HG02798 (cell line): Measurements from ENCODE around the gene TNNT2.

Source experiments
- ATAC-seq: cut with Tn5 transposase; IDR thresholded peaks from one replicate; pipeline ENCODE4 v1.9.1; 2021; ENCODE audit warnings: mild to moderate bottlenecking; ENCODE audit not compliant: unreplicated experiment, poor library complexity

The TNNT2 gene

DNA sequence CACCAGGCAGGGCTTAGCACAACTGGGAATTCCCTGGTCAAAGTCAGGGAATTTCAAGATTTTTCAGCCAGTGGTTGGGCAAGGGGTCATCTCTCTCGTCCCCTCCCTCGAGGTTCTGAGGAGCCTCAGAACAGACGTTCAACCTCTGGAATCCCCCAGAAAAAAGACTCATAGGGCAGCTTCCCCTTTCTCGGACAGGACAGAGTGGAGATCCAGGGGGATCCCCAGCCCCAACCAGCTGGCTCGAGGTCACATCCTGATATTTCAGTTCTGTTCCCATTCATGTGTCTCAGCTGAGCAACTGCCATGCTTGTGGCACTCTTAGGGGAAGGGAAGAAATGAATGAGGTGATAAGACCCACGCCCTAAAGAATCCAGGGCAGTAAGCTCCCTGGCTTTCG is 26.6 kb upstream of the TNNT2 start:
- no peak for ATAC-seq

DNA sequence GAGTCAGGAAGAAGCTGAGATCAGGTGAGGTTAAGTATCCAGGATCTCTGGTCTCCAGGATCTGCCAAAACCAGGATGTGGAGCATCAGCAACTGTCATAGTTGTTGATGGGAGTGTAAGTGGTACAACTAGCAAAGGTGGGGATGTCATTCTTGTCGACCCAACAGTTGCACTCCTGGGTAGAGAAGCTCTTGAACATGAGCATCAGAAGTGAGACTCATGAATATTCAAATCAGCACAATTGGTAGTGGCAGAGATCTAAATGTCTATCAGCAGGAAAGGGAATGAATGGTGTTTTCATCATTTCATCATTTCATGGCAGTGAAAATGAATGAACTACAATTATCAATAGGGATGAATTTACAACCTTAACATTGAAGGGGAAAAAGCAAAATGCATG is 25.9 kb upstream of the TNNT2 start:
- ATAC-seq, result no peak

GRCh38 chr1:201401700-201402099 is 24.2 kb upstream of the TNNT2 start:
- ATAC-seq, result no peak

GRCh38 chr1:201400852-201401230 is 23.4 kb upstream of the TNNT2 start:
- no peak for ATAC-seq

DNA sequence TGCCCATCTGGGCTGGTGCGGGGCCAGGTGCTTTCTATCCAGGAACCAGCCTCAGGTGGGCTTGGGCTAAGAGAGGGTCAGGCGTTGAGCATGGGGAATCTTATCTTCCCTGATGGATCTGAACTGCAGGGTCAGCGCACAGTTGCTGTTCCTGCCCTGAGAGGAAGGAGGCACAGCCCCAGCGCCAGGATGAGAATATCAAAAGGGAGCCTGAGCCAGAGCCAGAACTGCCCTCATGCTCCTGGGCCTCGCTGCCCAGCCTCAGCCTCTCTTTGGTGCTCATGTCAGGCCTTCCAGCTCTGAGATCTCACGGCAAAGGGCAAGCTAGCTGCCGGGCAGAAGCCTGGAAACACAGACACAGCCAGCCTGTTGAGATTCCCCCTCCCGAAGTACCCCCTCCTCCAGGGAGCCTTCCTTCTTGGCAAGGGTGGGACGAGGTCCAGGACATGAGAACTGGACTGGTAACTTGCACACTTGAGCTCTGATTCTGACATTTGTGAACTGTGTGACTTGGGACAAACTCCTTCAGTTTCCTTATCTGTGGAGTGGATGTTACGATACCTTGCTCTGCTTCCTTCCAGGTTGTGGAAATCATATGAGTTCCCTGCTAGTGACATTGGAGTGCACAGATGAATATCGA is 22.9 kb upstream of the TNNT2 start:
- ATAC-seq, result no peak

DNA sequence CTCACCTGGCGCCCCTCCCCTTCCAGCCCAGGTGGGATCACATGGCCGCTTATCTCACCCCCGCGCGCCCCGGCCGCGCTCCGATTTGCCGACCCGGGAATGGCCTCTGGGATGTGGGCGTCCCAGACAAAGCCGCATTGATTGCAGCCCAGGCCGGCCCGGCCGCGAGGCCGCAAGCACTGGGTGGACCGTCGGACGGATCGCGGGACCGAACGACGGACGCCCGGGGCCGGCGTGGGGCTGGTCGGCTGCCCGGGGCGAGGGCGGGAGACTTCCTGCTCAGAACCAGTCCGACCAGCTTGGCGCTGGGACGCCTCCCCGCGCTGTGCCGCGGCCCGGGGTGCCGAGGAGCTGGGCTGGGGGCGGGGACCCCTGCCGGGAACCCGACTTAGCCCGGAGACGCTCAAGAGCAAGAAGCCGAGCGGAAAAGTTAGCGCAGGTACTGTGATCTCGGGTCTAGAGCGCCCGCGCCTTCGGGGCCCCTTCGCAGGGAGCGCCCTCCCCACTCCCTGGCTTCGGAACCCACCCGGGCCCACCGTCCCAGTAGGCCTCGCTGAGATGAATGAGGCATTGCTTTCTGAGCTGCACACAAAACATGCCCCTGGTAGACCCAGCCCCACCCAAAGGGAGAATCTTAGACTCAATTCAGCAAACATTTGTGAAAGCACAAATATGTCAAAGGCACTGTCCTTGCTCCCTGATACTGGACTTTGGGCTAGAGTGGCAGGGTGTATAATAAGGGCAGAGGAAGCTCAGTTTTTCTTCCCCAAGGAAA is 22.1 kb upstream of the TNNT2 start:
- ATAC-seq, result no peak

DNA sequence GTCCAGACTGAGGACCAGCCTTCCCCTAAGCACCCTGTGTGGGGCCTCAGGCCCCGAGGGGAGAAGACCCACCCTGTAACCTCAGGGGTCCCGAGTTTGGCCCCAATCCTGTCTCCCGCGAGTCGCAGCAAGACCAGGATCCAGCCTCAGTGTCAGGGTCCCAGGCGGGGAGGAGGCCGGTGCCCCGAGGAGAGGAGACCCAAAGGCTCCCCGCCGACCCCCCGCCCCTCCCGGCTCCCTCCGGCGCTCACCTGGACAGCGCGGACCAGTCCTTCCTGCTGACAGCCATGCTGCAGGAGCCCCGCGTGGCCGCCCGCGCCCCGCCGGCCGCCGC is 21.5 kb upstream of the TNNT2 start, which contains the start of gene LAD1:
LAD1 (minus strand) TSS at position 307 of the 334 bp plus-strand sequence; CDS start at position 289, 18 bp downstream.
- ATAC-seq, result no peak

GRCh38 chr1:201397675-201398074 is 20.2 kb upstream of the TNNT2 start:
- no peak for ATAC-seq

DNA sequence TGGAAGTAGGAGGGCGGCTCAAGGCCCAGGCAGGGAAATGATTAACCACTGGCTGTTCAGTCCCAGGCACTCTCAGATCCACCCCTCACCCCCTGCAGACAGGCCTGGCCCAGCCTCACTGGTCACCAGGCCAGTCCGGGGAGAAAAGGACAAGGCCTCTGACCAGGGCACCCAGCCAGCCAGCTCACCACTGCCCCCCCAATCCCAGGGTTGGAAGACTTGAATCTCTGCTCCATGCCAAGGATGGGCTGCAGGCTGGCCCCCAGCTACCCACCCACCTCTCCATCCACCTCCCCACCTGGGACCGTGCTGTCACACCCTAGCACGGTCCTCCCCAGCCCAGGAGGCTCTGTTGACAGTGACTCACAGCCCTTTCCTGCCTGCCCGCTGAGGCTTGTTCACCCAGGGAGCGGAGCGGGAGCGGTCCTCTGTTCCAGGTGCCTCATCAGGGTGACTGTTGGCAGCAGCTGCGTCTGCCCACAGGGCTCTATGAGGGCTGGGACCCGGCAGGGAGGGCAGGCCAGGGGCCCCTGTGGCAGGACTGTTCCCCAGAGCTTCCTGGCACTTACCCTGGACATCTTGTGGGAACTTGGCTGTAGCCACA is 19.5 kb upstream of the TNNT2 start:
- no peak for ATAC-seq

DNA sequence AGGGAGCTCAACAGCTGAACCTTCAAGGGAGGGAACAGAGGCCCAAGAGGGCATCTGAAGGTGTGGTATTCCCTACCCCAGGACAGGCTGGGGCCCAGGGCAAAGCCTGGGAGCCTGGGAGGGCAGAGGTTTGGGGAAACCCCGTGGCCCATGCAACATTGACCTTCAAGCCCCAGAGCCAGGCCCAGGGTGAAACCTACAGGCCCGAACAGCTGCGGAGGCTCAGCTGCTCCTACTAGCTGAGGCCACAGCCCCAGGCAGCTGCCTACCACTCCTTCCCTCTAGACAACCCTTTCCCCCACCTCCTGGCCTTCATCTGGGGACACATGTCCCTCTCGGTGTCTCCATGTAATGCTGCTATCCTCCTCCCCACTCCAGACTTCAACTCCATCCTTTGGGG is 18.5 kb upstream of the TNNT2 start:
- peak; percentile 55 for ATAC-seq

DNA sequence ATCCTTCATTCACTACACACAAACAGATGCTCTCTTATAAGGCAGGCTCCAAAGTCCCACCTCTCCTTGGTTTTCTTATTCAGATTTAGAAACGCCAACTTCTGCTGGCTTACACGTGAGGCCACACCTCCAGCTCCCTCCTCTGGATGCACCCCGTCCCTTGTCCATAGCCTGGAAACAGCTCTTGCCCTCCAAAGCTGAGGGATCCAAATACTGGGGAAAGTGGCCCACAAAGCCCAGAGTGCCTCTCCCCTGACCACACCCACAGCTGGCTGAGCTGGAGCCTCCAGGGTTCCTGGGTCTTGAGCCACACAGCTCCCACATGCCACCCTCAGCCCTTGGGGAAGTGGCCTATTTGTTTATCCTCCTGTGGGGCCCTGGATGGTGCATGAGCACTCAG is 17.1 kb upstream of the TNNT2 start:
- no peak for ATAC-seq

DNA sequence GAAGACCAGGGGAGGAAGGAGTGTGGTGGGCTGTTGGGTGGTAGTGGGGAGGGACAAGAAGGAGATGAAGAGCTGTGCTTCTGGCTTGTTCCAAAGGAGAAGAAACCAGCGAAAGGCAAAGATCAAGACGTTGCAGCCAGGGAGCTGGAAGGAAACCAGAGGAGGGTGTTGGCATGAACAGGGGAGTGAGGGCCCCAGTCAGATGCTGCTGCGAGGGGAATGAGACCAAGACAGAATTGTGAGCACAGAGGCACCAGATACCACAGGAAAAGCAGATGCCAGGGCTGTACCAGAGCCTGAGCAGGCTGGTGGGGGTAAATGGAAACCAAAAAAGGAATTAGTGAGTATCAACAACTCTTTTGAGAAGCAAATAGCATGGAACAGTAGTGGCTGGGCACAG is 15.6 kb upstream of the TNNT2 start:
- no peak for ATAC-seq

DNA sequence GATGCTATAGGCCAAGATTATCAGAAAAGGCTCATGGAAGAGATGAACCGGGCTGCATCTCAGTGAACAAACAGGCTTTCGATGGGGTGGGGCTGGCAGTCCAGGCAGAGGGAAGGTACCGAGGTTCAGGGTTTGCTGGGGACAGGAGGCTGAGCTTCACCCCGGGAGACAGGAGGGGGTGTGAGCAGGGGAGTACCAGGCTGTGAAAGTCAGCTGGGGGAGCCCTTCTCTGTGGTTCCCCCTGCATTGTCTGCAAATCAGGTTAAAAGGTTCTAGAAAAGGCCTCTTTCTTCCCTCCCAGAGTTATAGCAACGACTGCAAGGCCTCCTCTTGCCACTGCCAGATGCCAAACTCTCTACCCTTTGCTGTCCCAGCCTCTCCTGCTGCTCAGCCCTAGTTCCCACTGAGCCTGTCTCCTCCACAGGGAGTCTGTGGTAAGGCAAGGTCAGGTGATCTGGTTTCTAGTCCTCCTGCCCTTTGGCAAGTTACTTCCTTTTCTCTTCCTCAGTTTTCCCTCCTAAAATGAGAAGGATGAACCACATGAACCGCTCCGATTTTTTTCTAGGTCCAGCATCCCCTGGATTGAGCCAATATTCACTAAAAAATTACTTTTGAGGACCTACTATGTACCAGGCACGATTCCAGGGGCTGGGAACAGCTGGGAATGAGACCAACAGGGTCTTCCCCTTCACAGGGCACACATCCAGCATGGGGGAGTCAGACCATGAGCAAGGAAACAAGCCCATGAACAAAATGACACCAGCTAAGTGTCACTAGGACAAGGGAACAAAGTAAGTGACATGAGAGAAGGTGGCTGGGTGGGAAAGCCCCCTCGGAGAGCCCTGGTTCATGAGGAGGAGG is 14.4 kb upstream of the TNNT2 start:
- no peak for ATAC-seq

GRCh38 chr1:201391225-201391624 is 13.7 kb upstream of the TNNT2 start:
- no peak for ATAC-seq

GRCh38 chr1:201389051-201389450 is 11.6 kb upstream of the TNNT2 start:
- ATAC-seq, result no peak

GRCh38 chr1:201386208-201386607 is 8.7 kb upstream of the TNNT2 start:
- no peak for ATAC-seq

- peak; percentile 82 for ATAC-seq
Measured at GRCh38 chr1:201385299-201385891, 7.9 kb upstream of the TNNT2 start.

DNA sequence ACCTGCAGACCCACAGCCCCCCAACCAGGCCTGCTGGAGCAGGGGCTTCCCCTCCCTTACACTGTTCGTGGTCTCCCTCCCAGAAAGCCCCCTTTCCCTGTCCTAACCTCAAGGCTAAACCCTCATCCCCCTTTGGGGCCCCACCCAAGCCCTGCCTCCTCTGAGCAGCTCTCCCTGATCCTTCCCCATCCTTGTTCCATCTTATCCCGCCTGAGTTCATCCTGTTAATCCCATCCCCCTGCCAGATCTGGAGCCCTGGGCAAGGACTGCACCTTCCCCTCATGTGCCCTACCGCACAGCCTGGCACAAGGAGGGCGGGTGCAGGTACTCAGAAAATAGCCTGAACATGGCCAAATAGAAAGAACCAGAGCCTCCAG is 6.9 kb upstream of the TNNT2 start:
- ATAC-seq, result no peak

DNA sequence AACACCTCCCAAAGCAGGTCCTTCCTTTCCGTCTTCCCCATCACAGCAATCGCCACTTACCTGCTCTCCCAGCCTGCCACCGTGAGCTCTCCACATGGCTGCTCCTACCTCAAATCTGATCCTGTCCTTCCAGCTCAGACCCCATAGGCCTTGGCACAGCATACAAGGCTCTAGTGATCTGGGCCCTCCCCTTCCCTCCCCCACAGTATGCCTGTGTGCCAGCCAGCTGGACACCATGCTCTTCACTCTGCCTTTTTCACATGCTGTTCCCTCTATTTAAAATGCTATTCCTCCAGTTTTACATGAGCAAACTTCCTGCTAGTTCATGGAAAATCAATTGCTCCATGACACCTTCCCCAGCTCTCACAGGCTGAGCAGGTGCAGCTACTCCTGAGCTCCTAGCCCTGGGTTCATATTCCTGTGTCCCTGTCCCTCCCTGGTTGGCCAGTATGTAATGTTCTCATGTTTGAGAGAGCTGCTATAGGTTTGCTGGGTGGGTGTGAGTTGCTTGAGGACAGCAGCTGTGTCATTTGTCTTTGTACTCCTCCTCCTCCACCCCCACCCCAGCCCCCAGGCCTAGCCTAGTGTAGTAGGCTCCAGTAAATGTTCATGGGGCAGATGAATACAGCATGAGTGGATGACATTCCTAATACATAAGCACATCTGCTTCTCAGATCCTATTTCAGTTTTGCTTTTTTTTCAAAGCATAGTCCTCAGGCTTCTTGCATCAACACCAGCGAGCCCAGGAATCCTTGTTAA is 6.3 kb upstream of the TNNT2 start:
- no peak for ATAC-seq

DNA sequence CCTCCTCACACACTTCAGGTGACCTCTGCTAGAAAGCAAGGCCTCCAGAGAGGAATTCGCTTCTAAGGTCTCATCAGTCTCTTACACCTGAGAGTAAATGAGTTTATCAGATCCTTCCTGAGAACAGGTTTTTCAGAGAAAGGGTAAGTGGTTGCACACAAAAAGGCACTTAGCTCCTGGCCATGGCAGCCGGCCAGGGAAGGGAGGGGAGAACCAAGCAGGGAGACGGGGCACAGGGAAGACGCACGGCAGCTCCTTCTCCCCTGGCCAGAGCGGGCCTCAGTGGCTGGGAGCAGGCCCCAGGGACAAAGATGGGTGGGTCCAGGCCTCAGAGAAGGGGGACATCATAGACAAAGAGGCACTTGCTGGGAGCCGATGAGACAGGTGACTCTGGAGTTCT is 3.6 kb upstream of the TNNT2 start:
- no peak for ATAC-seq
